HEK293 (cell line): ENCODE results near the gene COX5A.

ENCODE experiments used
- CTCF ChIA-PET: fragments of 350-600 bp; formaldehyde crosslinking; extraction: SDS; loops from one replicate; lab custom pipeline; 2021; ENCODE audit warnings: antibody characterized with exemption; lab: Yijun Ruan, JAX
- POLR2A ChIA-PET: fragments of 300-600 bp; formaldehyde crosslinking; extraction: SDS; loops from one replicate; lab custom pipeline; 2020; ENCODE audit warnings: antibody characterized with exemption, inconsistent platforms; lab: Yijun Ruan, JAX
- H3K27ac ChIP-seq: fragments of 200-500 bp; sonication (Bioruptor generic); 2 replicates; pipeline ENCODE4 v1.5.1; 2014; ENCODE audit warnings: low read depth, low read length, control low read depth, inconsistent platforms; ENCODE audit errors: extremely low read depth
- H3K36me3 ChIP-seq, 2 experiments: fragments of 200-500 bp in 1 of 2; sonication (Bioruptor generic) in 1 of 2; 1 replicate in 1 of 2; 2 replicates in 1 of 2; pipeline ENCODE4 v1.5.1; 2014 to 2017; ENCODE audit warnings: inconsistent platforms in 2 of 2, low read length in 2 of 2; ENCODE audit not compliant: control insufficient read depth in 2 of 2, insufficient read depth in 1 of 2
- H3K4me1 ChIP-seq: fragments of 200-500 bp; sonication (Bioruptor generic); 2 replicates; pipeline ENCODE4 v1.5.1; 2014; ENCODE audit warnings: mild to moderate bottlenecking, low read length, inconsistent platforms; ENCODE audit not compliant: control insufficient read depth, insufficient read depth
- H3K4me3 ChIP-seq: 2 replicates; pipeline ENCODE4 v1.5.1; 2011; ENCODE audit warnings: low read depth, mild to moderate bottlenecking, control low read depth, low read length, moderate library complexity
- H3K9me3 ChIP-seq: fragments of 200-500 bp; sonication (Bioruptor generic); 2 replicates; pipeline ENCODE4 v1.5.1; 2014; ENCODE audit warnings: low read depth, low read length, inconsistent platforms; ENCODE audit not compliant: control insufficient read depth, insufficient read depth
- GFI1B ChIP-seq: fragments of 450-650 bp; formaldehyde crosslinking; IDR thresholded peaks from 2 replicates; pipeline ENCODE4 v1.5.1; 2016; ENCODE audit warnings: missing biosample characterization, missing genetic modification characterization
- SCRT2 ChIP-seq: fragments of 450-650 bp; formaldehyde crosslinking; IDR thresholded peaks from 2 replicates; pipeline ENCODE4 v1.5.1; 2016; ENCODE audit warnings: missing biosample characterization, missing genetic modification characterization
- TCF7L2 ChIP-seq: IDR thresholded peaks from 2 replicates; pipeline ENCODE4 v1.6.1; 2011; ENCODE audit warnings: low read depth, mild to moderate bottlenecking, inconsistent platforms, low read length, moderate library complexity, borderline replicate concordance
- ZBTB8A ChIP-seq: fragments of 450-650 bp; formaldehyde crosslinking; IDR thresholded peaks from 2 replicates; pipeline ENCODE4 v1.5.1; 2016; ENCODE audit warnings: missing biosample characterization, missing genetic modification characterization
- ZIC2 ChIP-seq: fragments of 450-650 bp; formaldehyde crosslinking; IDR thresholded peaks from 2 replicates; pipeline ENCODE4 v1.5.1; 2016; ENCODE audit warnings: missing biosample characterization, missing genetic modification characterization
- ZNF354C ChIP-seq: fragments of 450-650 bp; formaldehyde crosslinking; IDR thresholded peaks from 2 replicates; pipeline ENCODE4 v1.5.1; 2016; ENCODE audit warnings: missing biosample characterization, missing genetic modification characterization, low read depth, borderline replicate concordance
- ZNF416 ChIP-seq: fragments of 450-650 bp; formaldehyde crosslinking; IDR thresholded peaks from 2 replicates; pipeline ENCODE4 v1.5.1; 2016; ENCODE audit warnings: missing biosample characterization, missing genetic modification characterization
- ZNF530 ChIP-seq: fragments of 450-650 bp; formaldehyde crosslinking; IDR thresholded peaks from 2 replicates; pipeline ENCODE4 v1.5.1; 2016; ENCODE audit warnings: low read depth, missing biosample characterization, missing genetic modification characterization
- ZNF555 ChIP-seq: fragments of 450-650 bp; formaldehyde crosslinking; conservative IDR thresholded peaks from 2 replicates; pipeline ENCODE4 v1.5.1; 2017; ENCODE audit warnings: missing biosample characterization, mild to moderate bottlenecking, missing genetic modification characterization, inconsistent platforms
- ZNF596 ChIP-seq: fragments of 450-650 bp; IDR thresholded peaks from 2 replicates; pipeline ENCODE4 v1.5.0; 2018; ENCODE audit warnings: missing biosample characterization, mild to moderate bottlenecking, missing genetic modification characterization, moderate library complexity
- ZNF670 ChIP-seq: fragments of 450-650 bp; formaldehyde crosslinking; IDR thresholded peaks from 2 replicates; pipeline ENCODE4 v1.5.1; 2016; ENCODE audit warnings: missing biosample characterization, missing genetic modification characterization, low read depth
- ZNF785 ChIP-seq: fragments of 450-650 bp; formaldehyde crosslinking; IDR thresholded peaks from 2 replicates; pipeline ENCODE4 v1.5.1; 2016; ENCODE audit warnings: missing biosample characterization, missing genetic modification characterization
- TF ChIP-seq, protein P1 (sequence below): fragments of 450-650 bp; formaldehyde crosslinking; IDR thresholded peaks from 2 replicates; pipeline ENCODE4 v1.5.1; 2016; ENCODE audit warnings: missing biosample characterization, missing genetic modification characterization
- TF ChIP-seq, protein P2 (sequence below): fragments of 450-650 bp; formaldehyde crosslinking; IDR thresholded peaks from 2 replicates; pipeline ENCODE4 v1.5.1; 2016; ENCODE audit warnings: missing biosample characterization, missing genetic modification characterization
- TF ChIP-seq, protein P3 (sequence below): fragments of 450-650 bp; formaldehyde crosslinking; IDR thresholded peaks from 2 replicates; pipeline ENCODE4 v1.5.1; 2016; ENCODE audit warnings: missing biosample characterization, missing genetic modification characterization, borderline replicate concordance

The COX5A gene

DNA sequence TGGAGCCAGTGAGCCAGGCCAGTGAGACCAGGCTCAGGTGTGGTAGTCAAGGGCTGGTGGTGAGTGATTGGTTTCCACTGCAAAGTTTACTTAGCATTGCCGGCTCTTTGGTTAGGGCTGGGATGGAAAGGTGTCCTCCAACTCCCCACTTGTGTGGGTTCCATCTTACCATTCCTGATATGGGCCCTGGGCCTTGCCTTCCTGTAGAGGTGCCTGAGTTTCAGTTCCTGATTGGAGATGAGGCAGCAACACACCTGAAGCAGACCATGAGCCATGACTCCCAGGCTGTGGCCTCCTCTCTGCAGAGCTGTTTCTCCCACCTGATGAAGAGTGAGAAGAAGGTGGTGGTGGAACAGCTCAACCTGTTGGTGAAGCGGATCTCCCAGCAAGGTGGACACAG lies 44.9 kb downstream of the COX5A start:
- ChIA-PET CTCF (interaction anchor here (1.1 to 7.7 kb wide), 2 partner anchors 10 to 17 kb away, joined by 3 to 57 read pairs; no protein-coding TSS in a partner anchor), POLR2A (interaction anchor here (0.6 to 1.9 kb wide), 5 partner anchors 9 to 210 kb away, joined by 4 to 5 read pairs (median 4); partner anchors contain the start of gene ULK3)
- Histone ChIP-seq H3K4me3 (no peak overlapping the region), H3K4me1 (peaks cover 4% of the 10 kb centered on the region; the same call in 1 of the 2 replicates), H3K27ac (no peak overlapping the region), H3K36me3 (peaks cover 21 to 55% of the 10 kb centered on the region in 2 experiments; a peak in 2 of 3 replicates), H3K9me3 (no peaks in the 10 kb centered on the region)
- no peak for TF ChIP-seq ZNF416 (tag by site-specific recombination)
- TF ChIP-seq SCRT2 (tag by site-specific recombination), result peak; percentile 85; the same call in 1 of the 2 replicates
- TF ChIP-seq GFI1B (tag by site-specific recombination), result no peak

DNA sequence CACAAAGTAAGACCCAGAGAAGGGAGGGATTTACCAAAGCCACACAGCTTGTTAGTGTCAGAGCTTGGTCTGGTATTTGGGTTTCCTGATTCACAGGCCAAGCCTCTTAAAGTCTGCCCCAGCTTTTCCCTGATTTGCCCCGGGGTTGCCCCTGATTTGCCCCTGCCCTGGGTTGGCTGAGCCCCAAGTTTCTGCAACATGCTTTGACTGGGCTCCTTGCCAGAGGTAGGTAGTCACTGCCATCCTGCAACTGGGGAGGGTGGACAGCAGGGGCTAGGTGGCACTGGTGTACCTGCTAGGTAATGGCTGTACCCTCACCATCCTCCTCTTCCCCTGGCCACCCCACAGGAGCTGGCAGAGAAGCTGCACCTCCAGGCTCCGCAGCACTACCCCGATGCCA lies 45.6 kb downstream of the COX5A start:
- Histone ChIP-seq H3K9me3 (no peaks in the 10 kb centered on the region), H3K27ac (no peak overlapping the region), H3K36me3 (peaks cover 21 to 49% of the 10 kb centered on the region in 2 experiments; a peak in 2 of 3 replicates), H3K4me3 (no peak overlapping the region), H3K4me1 (peaks cover 4% of the 10 kb centered on the region; the same call in 1 of the 2 replicates)
- ChIA-PET POLR2A (interaction anchor here (1.1 to 1.9 kb wide), 5 partner anchors 9 to 50 kb away, joined by 4 to 5 read pairs (median 4); partner anchors contain the start of genes FAM219B and ULK3), CTCF (interaction anchor here (0.7 to 7.7 kb wide), 2 partner anchors 10 to 92 kb away, joined by 3 to 57 read pairs; no protein-coding TSS in a partner anchor)
- no peak for TF ChIP-seq ZNF670 (tag by site-specific recombination)
- TF ChIP-seq, protein P1, sequence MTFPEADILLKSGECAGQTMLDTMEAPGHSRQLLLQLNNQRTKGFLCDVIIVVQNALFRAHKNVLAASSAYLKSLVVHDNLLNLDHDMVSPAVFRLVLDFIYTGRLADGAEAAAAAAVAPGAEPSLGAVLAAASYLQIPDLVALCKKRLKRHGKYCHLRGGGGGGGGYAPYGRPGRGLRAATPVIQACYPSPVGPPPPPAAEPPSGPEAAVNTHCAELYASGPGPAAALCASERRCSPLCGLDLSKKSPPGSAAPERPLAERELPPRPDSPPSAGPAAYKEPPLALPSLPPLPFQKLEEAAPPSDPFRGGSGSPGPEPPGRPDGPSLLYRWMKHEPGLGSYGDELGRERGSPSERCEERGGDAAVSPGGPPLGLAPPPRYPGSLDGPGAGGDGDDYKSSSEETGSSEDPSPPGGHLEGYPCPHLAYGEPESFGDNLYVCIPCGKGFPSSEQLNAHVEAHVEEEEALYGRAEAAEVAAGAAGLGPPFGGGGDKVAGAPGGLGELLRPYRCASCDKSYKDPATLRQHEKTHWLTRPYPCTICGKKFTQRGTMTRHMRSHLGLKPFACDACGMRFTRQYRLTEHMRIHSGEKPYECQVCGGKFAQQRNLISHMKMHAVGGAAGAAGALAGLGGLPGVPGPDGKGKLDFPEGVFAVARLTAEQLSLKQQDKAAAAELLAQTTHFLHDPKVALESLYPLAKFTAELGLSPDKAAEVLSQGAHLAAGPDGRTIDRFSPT (tag by site-specific recombination), result peak; percentile 69
- TF ChIP-seq ZNF530 (tag by site-specific recombination), result no peak
- TF ChIP-seq ZNF354C (tag by site-specific recombination), result no peak
- no peak for TF ChIP-seq ZIC2 (tag by site-specific recombination)
- no peak for TF ChIP-seq ZNF596
- TF ChIP-seq TCF7L2, result no peak
- TF ChIP-seq, protein P2, sequence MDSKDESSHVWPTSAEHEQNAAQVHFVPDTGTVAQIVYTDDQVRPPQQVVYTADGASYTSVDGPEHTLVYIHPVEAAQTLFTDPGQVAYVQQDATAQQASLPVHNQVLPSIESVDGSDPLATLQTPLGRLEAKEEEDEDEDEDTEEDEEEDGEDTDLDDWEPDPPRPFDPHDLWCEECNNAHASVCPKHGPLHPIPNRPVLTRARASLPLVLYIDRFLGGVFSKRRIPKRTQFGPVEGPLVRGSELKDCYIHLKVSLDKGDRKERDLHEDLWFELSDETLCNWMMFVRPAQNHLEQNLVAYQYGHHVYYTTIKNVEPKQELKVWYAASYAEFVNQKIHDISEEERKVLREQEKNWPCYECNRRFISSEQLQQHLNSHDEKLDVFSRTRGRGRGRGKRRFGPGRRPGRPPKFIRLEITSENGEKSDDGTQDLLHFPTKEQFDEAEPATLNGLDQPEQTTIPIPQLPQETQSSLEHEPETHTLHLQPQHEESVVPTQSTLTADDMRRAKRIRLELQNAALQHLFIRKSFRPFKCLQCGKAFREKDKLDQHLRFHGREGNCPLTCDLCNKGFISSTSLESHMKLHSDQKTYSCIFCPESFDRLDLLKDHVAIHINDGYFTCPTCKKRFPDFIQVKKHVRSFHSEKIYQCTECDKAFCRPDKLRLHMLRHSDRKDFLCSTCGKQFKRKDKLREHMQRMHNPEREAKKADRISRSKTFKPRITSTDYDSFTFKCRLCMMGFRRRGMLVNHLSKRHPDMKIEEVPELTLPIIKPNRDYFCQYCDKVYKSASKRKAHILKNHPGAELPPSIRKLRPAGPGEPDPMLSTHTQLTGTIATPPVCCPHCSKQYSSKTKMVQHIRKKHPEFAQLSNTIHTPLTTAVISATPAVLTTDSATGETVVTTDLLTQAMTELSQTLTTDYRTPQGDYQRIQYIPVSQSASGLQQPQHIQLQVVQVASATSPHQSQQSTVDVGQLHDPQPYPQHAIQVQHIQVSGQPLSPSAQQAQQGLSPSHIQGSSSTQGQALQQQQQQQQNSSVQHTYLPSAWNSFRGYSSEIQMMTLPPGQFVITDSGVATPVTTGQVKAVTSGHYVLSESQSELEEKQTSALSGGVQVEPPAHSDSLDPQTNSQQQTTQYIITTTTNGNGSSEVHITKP (tag by site-specific recombination), result peak; percentile 28; the same call in 1 of the 2 replicates
- TF ChIP-seq ZNF555 (tag by site-specific recombination), result no peak
- TF ChIP-seq, protein P3, sequence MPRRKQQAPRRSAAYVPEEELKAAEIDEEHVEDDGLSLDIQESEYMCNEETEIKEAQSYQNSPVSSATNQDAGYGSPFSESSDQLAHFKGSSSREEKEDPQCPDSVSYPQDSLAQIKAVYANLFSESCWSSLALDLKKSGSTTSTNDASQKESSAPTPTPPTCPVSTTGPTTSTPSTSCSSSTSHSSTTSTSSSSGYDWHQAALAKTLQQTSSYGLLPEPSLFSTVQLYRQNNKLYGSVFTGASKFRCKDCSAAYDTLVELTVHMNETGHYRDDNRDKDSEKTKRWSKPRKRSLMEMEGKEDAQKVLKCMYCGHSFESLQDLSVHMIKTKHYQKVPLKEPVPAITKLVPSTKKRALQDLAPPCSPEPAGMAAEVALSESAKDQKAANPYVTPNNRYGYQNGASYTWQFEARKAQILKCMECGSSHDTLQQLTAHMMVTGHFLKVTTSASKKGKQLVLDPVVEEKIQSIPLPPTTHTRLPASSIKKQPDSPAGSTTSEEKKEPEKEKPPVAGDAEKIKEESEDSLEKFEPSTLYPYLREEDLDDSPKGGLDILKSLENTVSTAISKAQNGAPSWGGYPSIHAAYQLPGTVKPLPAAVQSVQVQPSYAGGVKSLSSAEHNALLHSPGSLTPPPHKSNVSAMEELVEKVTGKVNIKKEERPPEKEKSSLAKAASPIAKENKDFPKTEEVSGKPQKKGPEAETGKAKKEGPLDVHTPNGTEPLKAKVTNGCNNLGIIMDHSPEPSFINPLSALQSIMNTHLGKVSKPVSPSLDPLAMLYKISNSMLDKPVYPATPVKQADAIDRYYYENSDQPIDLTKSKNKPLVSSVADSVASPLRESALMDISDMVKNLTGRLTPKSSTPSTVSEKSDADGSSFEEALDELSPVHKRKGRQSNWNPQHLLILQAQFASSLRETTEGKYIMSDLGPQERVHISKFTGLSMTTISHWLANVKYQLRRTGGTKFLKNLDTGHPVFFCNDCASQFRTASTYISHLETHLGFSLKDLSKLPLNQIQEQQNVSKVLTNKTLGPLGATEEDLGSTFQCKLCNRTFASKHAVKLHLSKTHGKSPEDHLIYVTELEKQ, result no peak
- no peak for TF ChIP-seq ZBTB8A
- no peak for TF ChIP-seq ZNF785 (tag by site-specific recombination)
